HG02885 (cell line): ENCODE results near the gene OGFOD2.
A peak's percentile ranks its signal among the peaks of the same experiment; 100 is the strongest.

Experiments
- ATAC-seq: cut with Tn5 transposase; IDR thresholded peaks from one replicate; pipeline ENCODE4 v1.9.1; 2021; ENCODE audit warnings: mild to moderate bottlenecking; ENCODE audit not compliant: unreplicated experiment, poor library complexity

OGFOD2 gene

GRCh38 chr12:122974274-122974891, 661 bp upstream of the OGFOD2 start:
- ATAC-seq: peak; percentile 83

GRCh38 chr12:122975790-122976647, 975 bp downstream of the OGFOD2 start:
- ATAC-seq: no peak

GRCh38 chr12:122976648-122976975, 1.6 kb downstream of the OGFOD2 start:
- ATAC-seq: no peak

GRCh38 chr12:122977153-122977552, 2.1 kb downstream of the OGFOD2 start:
- ATAC-seq: no peak

- ATAC-seq: no peak
Observed at GRCh38 chr12:122977655-122978392, 2.8 kb downstream of the OGFOD2 start.

GRCh38 chr12:122978507-122978955, 3.5 kb downstream of the OGFOD2 start:
- ATAC-seq: no peak

- ATAC-seq: no peak
Observed at GRCh38 chr12:122979001-122979907, 4.2 kb downstream of the OGFOD2 start.

GRCh38 chr12:122979908-122980182, 4.8 kb downstream of the OGFOD2 start:
- ATAC-seq: no peak

GRCh38 chr12:122980183-122981035, 5.4 kb downstream of the OGFOD2 start, which contains the start of gene ARL6IP4:
ARL6IP4 (plus strand) TSS chr12:122980681; CDS start chr12:122981140, 459 bp downstream.
- ATAC-seq: peak; percentile 65

GRCh38 chr12:122981036-122981471, 6.0 kb downstream of the OGFOD2 start:
- peak; percentile 31 for ATAC-seq

GRCh38 chr12:122981587-122982476, 6.8 kb downstream of the OGFOD2 start:
- no peak for ATAC-seq

- ATAC-seq: no peak
Observed at GRCh38 chr12:122982477-122982815, 7.4 kb downstream of the OGFOD2 start.

- ATAC-seq: no peak
Observed at GRCh38 chr12:122982963-122983788, 8.1 kb downstream of the OGFOD2 start.

- no peak for ATAC-seq
Observed at GRCh38 chr12:122983789-122984515, 8.9 kb downstream of the OGFOD2 start.

GRCh38 chr12:122984612-122985337, 9.7 kb downstream of the OGFOD2 start:
- ATAC-seq: no peak
